Bronchial epithelial cell (primary cell): ENCODE measurements around the gene ATF6B. TPM values are rescaled to one million over a fixed set of nuclear protein-coding genes. Genes with fewer than 3 reads are reported as not detected.
A peak's percentile ranks its signal among the peaks of the same experiment; 100 is the strongest.

Experiments used
- DNase-seq: peaks from one replicate; pipeline ENCODE4 v3.0.0-alpha.2; 2010; ENCODE audit warnings: low read depth
- FAIRE-seq: peaks from 2 replicates; lab custom pipeline; 2011; peaks lifted over from hg19 to GRCh38; lab: Jason Lieb, UNC
- H3K27me3 ChIP-seq: 2 replicates; pipeline ENCODE4 v1.5.1; 2011; ENCODE audit warnings: low read length; ENCODE audit not compliant: control insufficient read depth, insufficient read depth
- H3K36me3 ChIP-seq: 2 replicates; pipeline ENCODE4 v1.5.1; 2011; ENCODE audit warnings: low read length; ENCODE audit not compliant: control insufficient read depth, insufficient read depth
- H3K4me3 ChIP-seq: 2 replicates; pipeline ENCODE4 v1.5.1; 2011; ENCODE audit warnings: mild to moderate bottlenecking, low read depth, low read length, control low read depth
- total RNA-seq: library from RNA; depleted of rRNA; stranded (reverse); fragments of >200 nt; gene quantifications from 2 replicates; pipeline ENCODE4 v1.2.1, GENCODE V29; 2014
- TF ChIP-seq, protein P1 (sequence below): IDR thresholded peaks from 2 replicates; pipeline ENCODE4 v1.5.1; 2011; ENCODE audit warnings: mild to moderate bottlenecking, moderate library complexity, low read length, control low read depth, inconsistent platforms; ENCODE audit not compliant: insufficient read depth, severe bottlenecking

The ATF6B gene
- total RNA-seq, 1 donor from 2014 or later, result 8.7 TPM

- peak overlapping the region; percentile 78 for H3K4me3 ChIP-seq
- FAIRE-seq, result no peak
- TF ChIP-seq, protein P1, sequence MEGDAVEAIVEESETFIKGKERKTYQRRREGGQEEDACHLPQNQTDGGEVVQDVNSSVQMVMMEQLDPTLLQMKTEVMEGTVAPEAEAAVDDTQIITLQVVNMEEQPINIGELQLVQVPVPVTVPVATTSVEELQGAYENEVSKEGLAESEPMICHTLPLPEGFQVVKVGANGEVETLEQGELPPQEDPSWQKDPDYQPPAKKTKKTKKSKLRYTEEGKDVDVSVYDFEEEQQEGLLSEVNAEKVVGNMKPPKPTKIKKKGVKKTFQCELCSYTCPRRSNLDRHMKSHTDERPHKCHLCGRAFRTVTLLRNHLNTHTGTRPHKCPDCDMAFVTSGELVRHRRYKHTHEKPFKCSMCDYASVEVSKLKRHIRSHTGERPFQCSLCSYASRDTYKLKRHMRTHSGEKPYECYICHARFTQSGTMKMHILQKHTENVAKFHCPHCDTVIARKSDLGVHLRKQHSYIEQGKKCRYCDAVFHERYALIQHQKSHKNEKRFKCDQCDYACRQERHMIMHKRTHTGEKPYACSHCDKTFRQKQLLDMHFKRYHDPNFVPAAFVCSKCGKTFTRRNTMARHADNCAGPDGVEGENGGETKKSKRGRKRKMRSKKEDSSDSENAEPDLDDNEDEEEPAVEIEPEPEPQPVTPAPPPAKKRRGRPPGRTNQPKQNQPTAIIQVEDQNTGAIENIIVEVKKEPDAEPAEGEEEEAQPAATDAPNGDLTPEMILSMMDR, result no peak
- H3K27me3 ChIP-seq, result no peaks in the 10 kb centered on the region
- H3K36me3 ChIP-seq, result peaks cover 7% of the 10 kb centered on the region
- DNase-seq, result no peak
Observed at GRCh38 chr6:32129297-32130088, 1.4 kb upstream of the ATF6B start.

GRCh38 chr6:32128751-32129296 is 778 bp upstream of the ATF6B start:
- TF ChIP-seq, protein P1, result no peak
- Histone ChIP-seq H3K36me3 (peaks cover 9% of the 10 kb centered on the region), H3K27me3 (no peaks in the 10 kb centered on the region), H3K4me3 (no peak overlapping the region)
- FAIRE-seq (no peak), DNase-seq (no peak)

DNA sequence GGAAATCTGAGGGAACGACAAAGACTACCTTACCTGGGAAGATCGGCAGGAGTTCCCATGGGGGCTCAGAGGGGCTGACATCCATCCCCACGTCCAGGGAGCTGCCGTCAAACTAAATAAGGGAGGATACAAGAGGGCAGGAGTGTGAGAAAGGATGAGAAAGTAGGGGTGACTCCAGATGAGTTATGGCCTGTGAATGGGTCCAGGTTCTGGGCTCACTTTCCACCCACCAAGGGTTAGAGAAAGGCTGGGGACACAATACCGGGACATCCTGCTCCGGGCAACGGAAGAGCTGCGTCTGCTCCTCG is 683 bp downstream of the ATF6B start:
- no peak for FAIRE-seq
- H3K27me3 ChIP-seq, result no peaks in the 10 kb centered on the region
- TF ChIP-seq, protein P1, result no peak

DNA sequence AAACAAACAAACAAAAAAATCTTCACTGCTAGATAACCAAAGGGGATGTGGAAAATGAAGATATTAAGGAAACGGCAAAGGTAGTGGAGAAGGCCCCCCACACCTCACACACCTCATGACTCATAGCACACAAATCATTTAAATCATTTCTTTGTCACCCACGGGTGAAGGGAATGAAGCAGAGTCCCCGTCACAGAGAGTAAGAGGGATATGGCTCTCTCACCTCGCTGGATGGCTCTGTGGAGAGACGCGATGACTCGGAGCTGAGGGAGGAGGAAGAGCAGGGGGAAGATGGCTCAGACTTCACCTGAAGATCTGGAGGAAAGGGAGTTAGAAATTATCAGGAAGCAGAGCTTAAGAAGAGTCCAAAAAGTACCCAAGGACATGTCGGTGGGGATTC is 1.2 kb downstream of the ATF6B start:
- no peak for DNase-seq
- peak overlapping the region; percentile 85 for H3K4me3 ChIP-seq
- no peak for FAIRE-seq
- TF ChIP-seq, protein P1, result no peak
- H3K36me3 ChIP-seq, result peaks cover 11% of the 10 kb centered on the region
- H3K27me3 ChIP-seq, result no peaks in the 10 kb centered on the region

More for the DNA sequence above, 683 bp downstream of the ATF6B start:
- no peak for DNase-seq
- peaks cover 9% of the 10 kb centered on the region for H3K36me3 ChIP-seq
- H3K4me3 ChIP-seq, result peak overlapping the region; percentile 85

DNA sequence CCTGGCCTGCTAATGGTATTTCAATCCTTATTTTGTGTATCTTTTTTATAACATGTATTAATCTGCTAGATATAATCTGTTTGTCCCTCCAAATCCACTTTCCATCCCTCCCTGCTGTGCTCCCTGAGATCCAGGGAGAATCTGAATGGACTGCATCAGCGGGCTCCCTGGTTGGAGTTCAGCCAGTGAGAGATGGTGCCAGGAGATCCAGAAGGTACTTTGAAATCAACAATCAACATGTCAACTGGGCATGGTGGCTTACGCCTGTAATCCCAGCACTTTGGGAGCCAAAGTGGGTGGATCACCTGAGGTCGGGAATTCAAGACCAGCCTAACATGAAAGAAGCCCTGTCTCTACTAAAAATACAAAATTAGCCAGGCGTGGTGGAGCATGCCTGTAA is 4.4 kb downstream of the ATF6B start:
- FAIRE-seq, result no peak
- TF ChIP-seq, protein P1, result no peak
- no peak for DNase-seq
- no peak overlapping the region for H3K4me3 ChIP-seq
- H3K27me3 ChIP-seq, result no peaks in the 10 kb centered on the region
- peaks cover 22% of the 10 kb centered on the region for H3K36me3 ChIP-seq

- TF ChIP-seq, protein P1, result no peak
- no peak for DNase-seq
- H3K27me3 ChIP-seq, result no peaks in the 10 kb centered on the region
- no peak overlapping the region for H3K4me3 ChIP-seq
- peaks cover 39% of the 10 kb centered on the region for H3K36me3 ChIP-seq
- FAIRE-seq, result no peak
Observed at GRCh38 chr6:32120573-32121059, 7.4 kb downstream of the ATF6B start.
